ENCODE measurements around the gene BOD1L1.

BOD1L1 gene

DNA sequence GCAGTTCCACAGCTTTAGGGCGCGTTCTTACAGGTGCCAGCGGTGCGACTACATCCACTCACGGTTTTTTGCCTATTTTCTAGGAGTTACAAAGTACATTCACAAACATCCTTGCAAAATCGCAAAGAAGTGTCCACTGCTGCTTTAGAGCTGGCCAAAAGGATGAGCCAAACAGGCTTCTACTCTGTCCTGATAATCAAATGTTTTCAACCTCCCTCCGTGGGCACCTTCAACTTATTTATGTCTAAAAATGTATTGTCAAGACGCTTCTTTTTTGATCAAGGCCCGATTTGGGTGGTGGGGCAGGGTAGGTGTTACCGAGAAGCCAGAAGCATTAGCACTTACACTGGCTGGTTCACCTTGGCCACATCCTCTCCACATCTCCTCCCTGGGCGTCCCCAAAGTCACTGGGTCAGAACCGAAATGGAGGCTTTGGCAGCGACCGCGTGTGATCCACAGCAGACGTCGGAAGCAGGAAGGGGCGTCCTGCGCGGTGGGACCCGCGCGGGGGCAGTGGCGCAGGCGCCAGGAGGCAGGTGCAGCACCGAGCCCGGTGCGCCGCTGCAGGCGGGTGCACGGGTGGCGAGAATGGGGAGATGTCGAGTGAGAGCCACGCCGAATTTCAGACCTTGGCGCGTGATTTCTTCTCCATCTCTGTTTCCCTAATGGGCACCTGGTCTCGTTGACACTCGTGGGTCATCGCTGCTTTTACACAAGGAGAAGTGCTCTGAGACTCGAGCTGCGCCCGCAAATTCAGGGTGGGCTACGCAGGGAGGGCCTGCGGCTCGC, 100.1 kb downstream of the BOD1L1 start:
- DNase-seq: no peak

GRCh38 chr4:13526658-13527057, 100.9 kb downstream of the BOD1L1 start:
- DNase-seq: no peak

- DNase-seq: no peak
Measured at GRCh38 chr4:13525606-13526281, 101.8 kb downstream of the BOD1L1 start.

GRCh38 chr4:13524504-13525243, 102.9 kb downstream of the BOD1L1 start:
- no peak for DNase-seq

DNA sequence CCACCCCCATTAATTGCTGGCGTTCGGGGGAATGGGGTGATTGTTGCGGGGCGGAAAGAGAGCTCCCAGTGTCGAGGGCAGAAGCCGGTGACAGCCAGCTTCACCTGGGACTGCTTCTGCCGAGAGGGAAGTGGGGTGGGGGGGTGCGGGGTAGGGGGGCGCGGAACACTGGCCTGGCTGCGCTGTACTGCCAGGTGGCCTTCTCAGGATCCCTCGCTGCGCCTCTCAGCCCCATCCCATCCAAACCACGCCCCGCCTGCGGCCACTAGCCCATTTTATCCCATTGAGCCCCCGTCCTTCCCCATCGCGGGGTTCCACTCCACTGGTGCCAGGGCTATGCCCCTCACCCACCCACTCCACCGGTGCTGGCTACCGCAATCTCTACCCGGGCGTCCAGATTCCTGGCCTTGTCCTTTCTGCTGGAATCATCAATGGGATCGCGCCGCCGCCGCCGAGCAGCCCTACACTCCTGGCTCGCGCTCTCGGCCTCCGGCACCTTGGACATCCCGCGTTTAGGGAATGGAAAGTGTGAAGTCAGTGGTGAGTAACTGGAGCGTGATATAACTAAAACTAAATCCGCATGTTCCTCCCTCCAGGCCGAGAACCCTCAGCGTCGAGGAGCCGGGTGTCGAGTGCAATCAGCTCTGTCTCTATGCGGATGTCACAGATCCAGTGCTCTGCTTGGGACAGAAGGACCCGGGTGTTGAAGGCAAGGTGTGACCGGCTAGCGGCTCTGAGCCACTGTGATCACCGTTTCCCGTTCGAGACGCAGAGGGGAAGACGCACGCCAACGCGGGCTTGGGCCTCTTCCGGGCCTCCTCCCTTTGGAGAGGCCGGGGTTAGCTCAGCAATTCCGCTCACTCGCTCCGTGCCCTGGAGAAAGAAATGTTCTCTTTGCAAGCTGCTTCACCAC, 103.7 kb downstream of the BOD1L1 start:
- DNase-seq: no peak

GRCh38 chr4:13523105-13523477, 104.4 kb downstream of the BOD1L1 start:
- no peak for DNase-seq

- DNase-seq: no peak
Measured at GRCh38 chr4:13522282-13523104, 105.0 kb downstream of the BOD1L1 start.

- no peak for DNase-seq
Measured at GRCh38 chr4:13521047-13521446, 106.5 kb downstream of the BOD1L1 start.

All from anterior cingulate cortex (tissue), 58 donors.